ENCODE data around the gene CENPQ. TPM values are rescaled to one million over a fixed set of nuclear protein-coding genes. Genes with fewer than 3 reads are reported as not detected.
"Not testable (repeated sequence)": the region's sequence is repeated elsewhere in the genome, so short reads cannot be mapped to it uniquely, and the experiment has no call there.

CENPQ gene
- total RNA-seq, 1 donor from 2014 or later, result 4.1 TPM

- Mint-ChIP-seq H3K27ac (ENCODE audit: unreplicated experiment) (no peak overlapping the region), H3K4me3 (ENCODE audit: unreplicated experiment) (no peak overlapping the region), H3K9me3 (ENCODE audit: unreplicated experiment) (no peaks in the 10 kb centered on the region), H3K4me1 (ENCODE audit: low read depth, unreplicated experiment) (peaks cover 2% of the 10 kb centered on the region), H3K27me3 (ENCODE audit: low read depth, unreplicated experiment) (no peaks in the 10 kb centered on the region), H3K36me3 (ENCODE audit: low read depth, unreplicated experiment) (no peaks in the 10 kb centered on the region)
- Histone ChIP-seq H3K27me3 (ENCODE audit: insufficient read depth, low read length) (no peaks in the 10 kb centered on the region), H2AFZ (ENCODE audit: low read depth, low read length) (no peak overlapping the region), H3K36me3 (ENCODE audit: insufficient read depth, low read length) (no peaks in the 10 kb centered on the region), H3K4me1 (ENCODE audit: insufficient read depth, low read length) (peaks cover 4% of the 10 kb centered on the region), H3K4me2 (ENCODE audit: low read length) (peak overlapping the region; percentile 93), H3K9me3 (ENCODE audit: insufficient read depth, low read depth, low read length) (no peaks in the 10 kb centered on the region), H4K20me1 (ENCODE audit: insufficient read depth, low read length) (no peaks in the 10 kb centered on the region), H3K4me3 (ENCODE audit: insufficient read depth, low read depth, low read length) (no peak overlapping the region), H3K27ac (ENCODE audit: low read depth, low read length) (no peak overlapping the region), H3K79me2 (ENCODE audit: insufficient read depth, low read length) (peaks cover 82% of the 10 kb centered on the region), H3K9ac (ENCODE audit: low read length) (no peak overlapping the region)
- TF ChIP-seq EZH2 (IDR thresholded peaks at IDR 0.05; ENCODE audit: insufficient read depth, low read length) (no peak), CTCF (IDR thresholded peaks at IDR 0.05; ENCODE audit: insufficient read depth, low read depth, low read length) (no peak)
- DNase-seq (ENCODE audit: low read depth) (no peak), FAIRE-seq (no peak)
Observed at GRCh38 chr6:49464691-49465090, 1.5 kb downstream of the CENPQ start.

- H3K4me1 Mint-ChIP-seq (ENCODE audit: low read depth, unreplicated experiment), result no peaks in the 10 kb centered on the region
- Histone ChIP-seq H3K36me3 (ENCODE audit: insufficient read depth, low read length) (no peaks in the 10 kb centered on the region), H4K20me1 (ENCODE audit: insufficient read depth, low read length) (no peaks in the 10 kb centered on the region), H3K9me3 (ENCODE audit: insufficient read depth, low read depth, low read length) (no peaks in the 10 kb centered on the region), H3K4me1 (ENCODE audit: insufficient read depth, low read length) (peaks cover 4% of the 10 kb centered on the region), H3K27ac (ENCODE audit: low read depth, low read length) (no peak overlapping the region), H3K4me2 (ENCODE audit: low read length) (no peak overlapping the region), H3K79me2 (ENCODE audit: insufficient read depth, low read length) (peaks cover 50% of the 10 kb centered on the region), H2AFZ (ENCODE audit: low read depth, low read length) (no peak overlapping the region), H3K27me3 (ENCODE audit: insufficient read depth, low read length) (no peaks in the 10 kb centered on the region), H3K9ac (ENCODE audit: low read length) (no peak overlapping the region), H3K4me3 (ENCODE audit: insufficient read depth, low read depth, low read length) (no peak overlapping the region)
- no peak for FAIRE-seq
- H3K36me3 Mint-ChIP-seq (ENCODE audit: low read depth, unreplicated experiment), result no peaks in the 10 kb centered on the region
- H3K4me3 Mint-ChIP-seq (ENCODE audit: unreplicated experiment), result no peak overlapping the region
- DNase-seq (ENCODE audit: low read depth), result no peak
- H3K27ac Mint-ChIP-seq (ENCODE audit: unreplicated experiment), result no peak overlapping the region
- TF ChIP-seq EZH2 (IDR thresholded peaks at IDR 0.05; ENCODE audit: insufficient read depth, low read length) (no peak), CTCF (IDR thresholded peaks at IDR 0.05; ENCODE audit: insufficient read depth, low read depth, low read length) (no peak)
- H3K9me3 Mint-ChIP-seq (ENCODE audit: unreplicated experiment), result no peaks in the 10 kb centered on the region
- no peaks in the 10 kb centered on the region for H3K27me3 Mint-ChIP-seq (ENCODE audit: low read depth, unreplicated experiment)
Observed at GRCh38 chr6:49468042-49468441, 4.9 kb downstream of the CENPQ start.

- H3K4me1 Mint-ChIP-seq (ENCODE audit: low read depth, unreplicated experiment); H3K36me3 Mint-ChIP-seq (ENCODE audit: low read depth, unreplicated experiment); H3K36me3 ChIP-seq (ENCODE audit: insufficient read depth, low read length); H3K79me2 ChIP-seq (ENCODE audit: insufficient read depth, low read length); H3K27ac Mint-ChIP-seq (ENCODE audit: unreplicated experiment); FAIRE-seq; H3K4me3 Mint-ChIP-seq (ENCODE audit: unreplicated experiment); H3K9me3 Mint-ChIP-seq (ENCODE audit: unreplicated experiment); H3K4me3 ChIP-seq (ENCODE audit: insufficient read depth, low read depth, low read length); H4K20me1 ChIP-seq (ENCODE audit: insufficient read depth, low read length); H3K9me3 ChIP-seq (ENCODE audit: insufficient read depth, low read depth, low read length); H3K9ac ChIP-seq (ENCODE audit: low read length); H3K4me1 ChIP-seq (ENCODE audit: insufficient read depth, low read length); DNase-seq (ENCODE audit: low read depth); H3K4me2 ChIP-seq (ENCODE audit: low read length); H2AFZ ChIP-seq (ENCODE audit: low read depth, low read length); H3K27me3 ChIP-seq (ENCODE audit: insufficient read depth, low read length); H3K27ac ChIP-seq (ENCODE audit: low read depth, low read length); H3K27me3 Mint-ChIP-seq (ENCODE audit: low read depth, unreplicated experiment): not testable (repeated sequence)
Observed at GRCh38 chr6:49476564-49476963, 13.4 kb downstream of the CENPQ start.

Measured in astrocyte (in vitro differentiated cells and primary cell).